Mucosa of descending colon (tissue), 3 donors: Measurements from ENCODE around the gene PCDH9. TPM values are rescaled to one million over a fixed set of nuclear protein-coding genes. Genes with fewer than 3 reads are reported as not detected.
A peak's percentile ranks its signal among the peaks of the same experiment; 100 is the strongest.

Source experiments
- ATAC-seq: fragments of 200-7000 bp; cut with Tn5 transposase; one replicate; pipeline ENCODE4 v1.9.1; 2020; ENCODE audit warnings: mild to moderate bottlenecking, moderate library complexity
- DNase-seq, 3 donors: peaks; one replicate each; pipeline ENCODE4 v3.0.0-alpha.2; 2020
- H3K36me3 ChIP-seq: fragments of 200-600 bp; one replicate; pipeline ENCODE4 v1.8.0; 2021; ENCODE audit warnings: low read depth, mild to moderate bottlenecking
- H3K4me1 ChIP-seq: fragments of 200-600 bp; one replicate; pipeline ENCODE4 v1.8.0; 2021; ENCODE audit warnings: low read depth, mild to moderate bottlenecking
- H3K4me3 ChIP-seq: fragments of 200-600 bp; one replicate; pipeline ENCODE4 v1.8.0; 2021; ENCODE audit warnings: mild to moderate bottlenecking
- H3K9me3 ChIP-seq: fragments of 200-600 bp; one replicate; pipeline ENCODE4 v1.8.0; 2021; ENCODE audit warnings: mild to moderate bottlenecking
- CTCF ChIP-seq: fragments of 200-600 bp; IDR thresholded peaks from one replicate; pipeline ENCODE4 v1.8.0; 2022; ENCODE audit warnings: antibody characterized with exemption, mild to moderate bottlenecking
- intact Hi-C, 2 donors: fragments of 100-400 bp; cut with DNase I in 1 of 2; cut with micrococcal nuclease in 1 of 2; formaldehyde crosslinking; loops; one replicate each; pipeline versions ENCODE4 v1.11.0 to v1.11.1; 2022; cut with DNase I, micrococcal nuclease
- total RNA-seq, 3 donors: library from RNA; stranded (reverse); fragmentation: NEBNext Ultra II Directional in 2 of 3; extraction: Animal tissue kit (Norgen Biotek cat#: 25700) in 2 of 3; gene quantifications; one replicate each; pipeline versions ENCODE4 v1.2.1 to v1.2.4, GENCODE V29; 2021 to 2023
- donor health status: DM: no; HTN: no; CAD: no; lungs with moderate emphysema.
- donor health status: DM: no; HTN: no; CAD: no.
- donor health status: DM: no; HTN: yes; CAD: no.

Gene PCDH9
- total RNA-seq, 3 donors from 2014 or later: 0.58 to 5.0 (median 0.80) TPM

DNA sequence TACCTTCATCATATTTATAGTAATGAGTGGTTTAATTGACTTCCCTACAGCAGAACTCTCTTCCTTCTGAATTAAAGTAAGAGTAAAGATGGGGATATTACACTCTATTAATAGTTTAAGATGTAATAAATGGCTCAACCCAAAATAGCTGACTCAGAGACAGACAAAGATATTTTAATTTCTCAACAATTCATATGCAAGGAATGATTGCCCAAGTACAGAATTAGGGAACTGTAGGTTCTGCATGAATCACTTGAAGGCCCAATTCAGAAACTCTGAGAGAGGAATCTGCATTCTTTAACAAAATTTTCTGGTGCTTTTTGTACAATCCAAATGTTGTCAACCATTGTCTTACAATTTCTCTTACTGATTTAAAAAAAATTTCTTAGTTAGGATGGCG is 42.9 kb upstream of the PCDH9 start:
- Histone ChIP-seq H3K4me1 (no peaks in the 10 kb centered on the region), H3K9me3 (no peaks in the 10 kb centered on the region), H3K36me3 (no peaks in the 10 kb centered on the region), H3K4me3 (no peak overlapping the region)
- ATAC-seq (no peak), DNase-seq (no peak)
- no peak for TF ChIP-seq CTCF
- intact Hi-C loops: no loop called here

DNA sequence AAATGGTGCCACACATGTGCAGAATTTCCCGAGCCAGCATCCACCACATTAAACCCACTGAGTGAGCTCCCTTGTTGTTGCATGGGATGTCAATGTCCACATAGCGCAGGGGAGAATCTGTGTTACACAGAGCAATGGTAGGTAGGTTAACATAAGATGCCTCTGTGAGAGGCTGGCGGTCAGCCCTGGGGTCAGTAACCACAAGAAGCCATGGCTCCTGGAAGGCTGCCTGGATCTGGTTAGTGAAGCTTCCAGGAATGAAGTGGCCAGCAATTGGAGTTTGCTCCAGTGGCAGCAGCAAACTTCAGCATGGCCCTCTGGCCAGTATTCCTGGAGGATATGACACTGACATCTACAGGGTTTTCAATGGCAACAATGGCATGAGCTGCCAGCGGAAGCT is 37.0 kb upstream of the PCDH9 start:
- no peaks in the 10 kb centered on the region for H3K9me3 ChIP-seq
- no peaks in the 10 kb centered on the region for H3K36me3 ChIP-seq
- no peak overlapping the region for H3K4me3 ChIP-seq
- TF ChIP-seq CTCF: no peak
- intact Hi-C loops: no loop called here
- H3K4me1 ChIP-seq: no peaks in the 10 kb centered on the region
- no peak for ATAC-seq
- no peak for DNase-seq

GRCh38 chr13:67259208-67259607 is 29.1 kb upstream of the PCDH9 start:
- no peak for ATAC-seq
- H3K4me1 ChIP-seq: no peaks in the 10 kb centered on the region
- no peaks in the 10 kb centered on the region for H3K9me3 ChIP-seq
- no peak for TF ChIP-seq CTCF
- intact Hi-C loops: no loop called here
- no peaks in the 10 kb centered on the region for H3K36me3 ChIP-seq
- no peak overlapping the region for H3K4me3 ChIP-seq
- DNase-seq: no peak

DNA sequence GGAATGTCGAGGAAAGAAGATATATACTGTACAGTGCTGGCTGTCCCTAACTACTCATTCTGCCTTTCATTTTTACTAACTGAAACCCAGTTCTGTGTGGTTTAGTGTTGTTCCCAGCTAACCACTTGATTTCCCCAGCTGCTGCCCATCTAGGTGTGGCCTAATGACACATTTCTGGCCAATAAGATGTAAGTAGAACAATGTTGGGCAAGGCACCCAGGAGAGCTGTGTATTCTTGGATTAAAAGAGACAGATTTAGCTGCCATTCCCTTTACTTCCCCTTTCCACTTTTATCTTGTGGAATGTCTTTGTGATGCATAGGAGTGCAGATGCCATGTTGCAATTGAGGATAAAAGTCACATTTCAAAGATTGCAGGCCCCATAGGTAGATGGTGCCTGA is 28.3 kb upstream of the PCDH9 start:
- Histone ChIP-seq H3K9me3 (no peaks in the 10 kb centered on the region), H3K4me3 (no peak overlapping the region), H3K4me1 (no peaks in the 10 kb centered on the region), H3K36me3 (no peaks in the 10 kb centered on the region)
- intact Hi-C loops: no loop called here
- ATAC-seq (no peak), DNase-seq (no peak)
- no peak for TF ChIP-seq CTCF

- H3K9me3 ChIP-seq: no peaks in the 10 kb centered on the region
- no peak for TF ChIP-seq CTCF
- H3K36me3 ChIP-seq: no peaks in the 10 kb centered on the region
- intact Hi-C loops: no loop called here
- DNase-seq (no peak), ATAC-seq (no peak)
- H3K4me1 ChIP-seq: no peaks in the 10 kb centered on the region
- no peak overlapping the region for H3K4me3 ChIP-seq
These were observed 8.7 kb upstream of the PCDH9 start for GRCh38 chr13:67238861-67239260.

- Histone ChIP-seq H3K36me3 (no peaks in the 10 kb centered on the region), H3K4me1 (no peaks in the 10 kb centered on the region), H3K4me3 (no peak overlapping the region), H3K9me3 (no peaks in the 10 kb centered on the region)
- ATAC-seq (no peak), DNase-seq (no peak)
- intact Hi-C loops: no loop called here
- TF ChIP-seq CTCF: peak; percentile 51
These were observed 8.2 kb upstream of the PCDH9 start for GRCh38 chr13:67238277-67238859.
